ENCODE results near the gene FOXRED2. TPM values are rescaled to one million over a fixed set of nuclear protein-coding genes. Genes with fewer than 3 reads are reported as not detected.

FOXRED2 gene
- polyA plus RNA-seq, 1 of the 3 experiments (the other 2 are of a cell fraction): 7.9 TPM

- no peak for TF ChIP-seq MXI1 (IDR thresholded peaks at IDR 0.05; ENCODE audit: low read depth, low read length)
- TF ChIP-seq RFX5 (IDR thresholded peaks at IDR 0.05; ENCODE audit: low read length): no peak
- no peak for TF ChIP-seq FOXM1 (IDR thresholded peaks at IDR 0.05; ENCODE audit: low read depth)
- no peak for TF ChIP-seq TAF1 (IDR thresholded peaks at IDR 0.05; ENCODE audit: borderline replicate concordance, low read depth, low read length)
- no peak for TF ChIP-seq USF2 (IDR thresholded peaks at IDR 0.05; ENCODE audit: borderline replicate concordance, low read depth, low read length)
- no peak for TF ChIP-seq GATA2 (CRISPR knock-in tag; IDR thresholded peaks at IDR 0.05)
- no peak for TF ChIP-seq TCF12 (IDR thresholded peaks at IDR 0.05)
- TF ChIP-seq, protein P1, sequence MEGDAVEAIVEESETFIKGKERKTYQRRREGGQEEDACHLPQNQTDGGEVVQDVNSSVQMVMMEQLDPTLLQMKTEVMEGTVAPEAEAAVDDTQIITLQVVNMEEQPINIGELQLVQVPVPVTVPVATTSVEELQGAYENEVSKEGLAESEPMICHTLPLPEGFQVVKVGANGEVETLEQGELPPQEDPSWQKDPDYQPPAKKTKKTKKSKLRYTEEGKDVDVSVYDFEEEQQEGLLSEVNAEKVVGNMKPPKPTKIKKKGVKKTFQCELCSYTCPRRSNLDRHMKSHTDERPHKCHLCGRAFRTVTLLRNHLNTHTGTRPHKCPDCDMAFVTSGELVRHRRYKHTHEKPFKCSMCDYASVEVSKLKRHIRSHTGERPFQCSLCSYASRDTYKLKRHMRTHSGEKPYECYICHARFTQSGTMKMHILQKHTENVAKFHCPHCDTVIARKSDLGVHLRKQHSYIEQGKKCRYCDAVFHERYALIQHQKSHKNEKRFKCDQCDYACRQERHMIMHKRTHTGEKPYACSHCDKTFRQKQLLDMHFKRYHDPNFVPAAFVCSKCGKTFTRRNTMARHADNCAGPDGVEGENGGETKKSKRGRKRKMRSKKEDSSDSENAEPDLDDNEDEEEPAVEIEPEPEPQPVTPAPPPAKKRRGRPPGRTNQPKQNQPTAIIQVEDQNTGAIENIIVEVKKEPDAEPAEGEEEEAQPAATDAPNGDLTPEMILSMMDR (IDR thresholded peaks at IDR 0.05): no peak
- no peak for TF ChIP-seq ZBTB33 (IDR thresholded peaks at IDR 0.05; ENCODE audit: borderline replicate concordance, low read depth)
- TF ChIP-seq SMC3 (IDR thresholded peaks at IDR 0.05; ENCODE audit: low read depth, low read length): no peak
- no peak for TF ChIP-seq TEAD4 (IDR thresholded peaks at IDR 0.05; ENCODE audit: borderline replicate concordance, insufficient read depth)
- no peak for TF ChIP-seq JUND (IDR thresholded peaks at IDR 0.05)
- no peak for TF ChIP-seq FOXJ3 (CRISPR knock-in tag; IDR thresholded peaks at IDR 0.05)
- peaks cover 12% of the 10 kb centered on the region for H3F3A ChIP-seq (replicated peaks; ENCODE audit: insufficient read depth)
- peaks cover 6% of the 10 kb centered on the region; the same call in 1 of the 2 replicates for H4K20me1 ChIP-seq (ENCODE audit: insufficient read depth)
- ChIA-PET CTCF (interaction anchor here (1.4 to 1.7 kb wide), 2 partner anchors 14 to 15 kb away, joined by 3 to 5 read pairs; no protein-coding TSS in a partner anchor), POLR2A (no interaction called here)
- H3K4me1 ChIP-seq (ENCODE audit: control insufficient read depth in 1 of 2, insufficient read depth in 2 of 2, low read depth in 1 of 2, low read length in 1 of 2): peaks cover 3 to 6% of the 10 kb centered on the region in 2 experiments; a peak in 1 of 4 replicates
- H3K27me3 ChIP-seq (ENCODE audit: insufficient read depth): no peaks in the 10 kb centered on the region
- H3K27ac ChIP-seq (ENCODE audit: low read depth in 2 of 2, low read length in 1 of 2): no peak overlapping the region
- H3K9me3 ChIP-seq: no peaks in the 10 kb centered on the region
- H3K4me2 ChIP-seq: no peak overlapping the region
- H3K9ac ChIP-seq: no peak overlapping the region
- peaks cover 15% of the 10 kb centered on the region for H3K79me2 ChIP-seq (ENCODE audit: insufficient read depth)
- H3K4me3 ChIP-seq (ENCODE audit: low read depth in 2 of 2, low read length in 1 of 2): no peak overlapping the region
- no peak for DNase-seq
- H2AFZ ChIP-seq (ENCODE audit: low read depth): no peak overlapping the region
- H3K9me2 ChIP-seq: no peaks in the 10 kb centered on the region
- 45% methylated on average over 2 of the region's 2 CpGs for WGBS (ENCODE audit: low lambda C conversion rate)
- peaks cover 0 to 3% of the 10 kb centered on the region in 2 experiments for H3K36me3 ChIP-seq (replicated peaks in 1 of 2; ENCODE audit: control insufficient read depth in 1 of 2, insufficient read depth in 2 of 2, low read length in 1 of 2)
Observed at GRCh38 chr22:36532466-36532865, 25.6 kb upstream of the FOXRED2 start.

Measured in SK-N-SH (cell line).